ENCODE results near the gene C1GALT1C1L.

GRCh38 chr2:43653506-43653905 lies 22.7 kb downstream of the C1GALT1C1L start:
- TF ChIP-seq CTCF (IDR thresholded peaks at IDR 0.05) (no peak), POLR2A (IDR thresholded peaks at IDR 0.05) (no peak)
